PC-9 (cell line): Measurements from ENCODE around the gene TNFRSF14. TPM values are rescaled to one million over a fixed set of nuclear protein-coding genes. Genes with fewer than 3 reads are reported as not detected.

ENCODE experiments used
- BruUV-seq: library from RNA; stranded (reverse); fragments of 400-500 nt; replicated peaks from 2 replicates; lab custom pipeline; 2021; lab: Mats Ljungman, UMichigan
- CTCF ChIA-PET: fragments of 300-600 bp; sonication (Branson Sonifier 250); formaldehyde crosslinking; loops from one replicate; lab custom pipeline; 2022; ENCODE audit warnings: antibody characterized with exemption; lab: Charles Lee
- POLR2A ChIA-PET: fragments of 300-600 bp; sonication (Branson Sonifier 250); formaldehyde crosslinking; loops from one replicate; lab custom pipeline; 2022; ENCODE audit warnings: antibody characterized with exemption; ENCODE audit not compliant: unreplicated experiment; lab: Charles Lee
- DNase-seq, 2 experiments: peaks; one replicate each; pipeline versions ENCODE4 v3.0.0 to v3.0.0-alpha.2; 2015 to 2022; ENCODE audit warnings: mixed read lengths in 1 of 2
- H2AFZ ChIP-seq: fragments of 200-600 bp; sonication (generic); 2 replicates; pipeline ENCODE4 v1.8.1; 2017; ENCODE audit warnings: antibody characterized with exemption
- H3F3A ChIP-seq: fragments of 200-600 bp; sonication (generic); 2 replicates; pipeline ENCODE4 v1.8.1; 2017; ENCODE audit warnings: antibody characterized with exemption, mild to moderate bottlenecking, low read depth; ENCODE audit not compliant: insufficient read depth
- H3K27ac ChIP-seq: fragments of 200-600 bp; sonication (generic); 2 replicates; pipeline ENCODE4 v1.6.1; 2016; ENCODE audit warnings: mixed run types
- H3K27me3 ChIP-seq: fragments of 200-600 bp; sonication (generic); 2 replicates; pipeline ENCODE4 v1.6.1; 2016; ENCODE audit warnings: low read depth, mixed run types; ENCODE audit not compliant: insufficient read depth
- H3K36me3 ChIP-seq: fragments of 200-600 bp; sonication (generic); 2 replicates; pipeline ENCODE4 v1.6.1; 2016; ENCODE audit warnings: low read depth, mixed run types
- H3K4me1 ChIP-seq: fragments of 200-600 bp; sonication (generic); replicated peaks from 2 replicates; pipeline ENCODE4 v1.6.1; 2016; ENCODE audit warnings: mixed run types; ENCODE audit not compliant: insufficient read depth
- H3K4me2 ChIP-seq: fragments of 200-600 bp; sonication (generic); 2 replicates; pipeline ENCODE4 v1.6.1; 2017; ENCODE audit warnings: mixed run types
- H3K4me3 ChIP-seq: fragments of 200-600 bp; sonication (generic); 2 replicates; pipeline ENCODE4 v1.6.1; 2016; ENCODE audit warnings: mixed run types
- H3K79me2 ChIP-seq: fragments of 200-600 bp; sonication (generic); 2 replicates; pipeline ENCODE4 v1.6.1; 2017; ENCODE audit warnings: low read depth, mixed run types
- H3K9me2 ChIP-seq: fragments of 200-600 bp; sonication (generic); 2 replicates; pipeline ENCODE4 v1.8.1; 2017; ENCODE audit warnings: mild to moderate bottlenecking; ENCODE audit not compliant: insufficient read depth
- H3K9me3 ChIP-seq: fragments of 200-600 bp; sonication (generic); 2 replicates; pipeline ENCODE4 v1.8.1; 2016; ENCODE audit warnings: low read depth; ENCODE audit not compliant: insufficient read depth
- H4K20me1 ChIP-seq: fragments of 200-600 bp; sonication (generic); 2 replicates; pipeline ENCODE4 v1.8.1; 2017; ENCODE audit not compliant: insufficient read depth
- CTCF ChIP-seq: fragments of 200-600 bp; sonication (generic); conservative IDR thresholded peaks from 2 replicates; pipeline ENCODE4 v1.6.1; 2017; ENCODE audit warnings: mixed run types, antibody characterized with exemption, mild to moderate bottlenecking, moderate library complexity
- EZH2 ChIP-seq: fragments of 200-600 bp; sonication (generic); IDR thresholded peaks from 2 replicates; pipeline ENCODE4 v1.8.0; 2017; ENCODE audit warnings: antibody characterized with exemption, low read depth
- intact Hi-C: fragments of 100-400 bp; cut with micrococcal nuclease; formaldehyde crosslinking; loops from one replicate; pipeline ENCODE4 v1.10.0; 2022; ENCODE audit not compliant: unreplicated experiment
- total RNA-seq: library from RNA; stranded (reverse); gene quantifications from 2 replicates; pipeline ENCODE4 v1.2.3, GENCODE V29; 2021

Gene TNFRSF14
- total RNA-seq, 1 experiment from 2014 or later = 9.9 TPM

- BruUV-seq = no TSS peak
- Histone ChIP-seq H3K9me2 (no peaks in the 10 kb centered on the region), H3K27me3 (peaks cover 1% of the 10 kb centered on the region; the same call in 1 of the 2 replicates), H4K20me1 (no peaks in the 10 kb centered on the region), H3K4me3 (no peak overlapping the region), H3K4me2 (no peak overlapping the region), H3K9me3 (no peaks in the 10 kb centered on the region), H3F3A (no peaks in the 10 kb centered on the region), H3K27ac (no peak overlapping the region), H3K36me3 (no peaks in the 10 kb centered on the region), H3K4me1 (no peaks in the 10 kb centered on the region), H2AFZ (no peak overlapping the region), H3K79me2 (no peaks in the 10 kb centered on the region)
- ChIA-PET POLR2A (no interaction called here), CTCF (no interaction called here)
- DNase-seq = no peak
- TF ChIP-seq EZH2 (no peak), CTCF (no peak)
- intact Hi-C loops = no loop called here
These were observed 3.5 kb downstream of the TNFRSF14 start for GRCh38 chr1:2559509-2560298.

- intact Hi-C loops = no loop called here
- Histone ChIP-seq H3K4me1 (no peaks in the 10 kb centered on the region), H3K27me3 (peaks cover 9% of the 10 kb centered on the region), H3K79me2 (no peaks in the 10 kb centered on the region), H3K4me2 (no peak overlapping the region), H3K9me3 (no peaks in the 10 kb centered on the region), H2AFZ (no peak overlapping the region), H3F3A (no peaks in the 10 kb centered on the region), H3K9me2 (no peaks in the 10 kb centered on the region), H3K27ac (no peak overlapping the region), H3K36me3 (no peaks in the 10 kb centered on the region), H4K20me1 (no peaks in the 10 kb centered on the region), H3K4me3 (no peak overlapping the region)
- TF ChIP-seq CTCF (no peak), EZH2 (no peak)
- CTCF ChIA-PET = no interaction called here
- POLR2A ChIA-PET = no interaction called here
- no peak for DNase-seq
- no TSS peak for BruUV-seq
These were observed 4.3 kb downstream of the TNFRSF14 start for GRCh38 chr1:2560299-2561073.

- H3K4me3 ChIP-seq = no peak overlapping the region
- no peak for DNase-seq
- H3K9me2 ChIP-seq = no peaks in the 10 kb centered on the region
- no peak overlapping the region for H3K4me2 ChIP-seq
- no peaks in the 10 kb centered on the region for H3K4me1 ChIP-seq
- no peaks in the 10 kb centered on the region for H3K79me2 ChIP-seq
- H3K36me3 ChIP-seq = no peaks in the 10 kb centered on the region
- BruUV-seq = no TSS peak
- H4K20me1 ChIP-seq = no peaks in the 10 kb centered on the region
- CTCF ChIA-PET = no interaction called here
- intact Hi-C loops = no loop called here
- H3K27ac ChIP-seq = no peak overlapping the region
- H3F3A ChIP-seq = no peaks in the 10 kb centered on the region
- H2AFZ ChIP-seq = no peak overlapping the region
- H3K27me3 ChIP-seq = peaks cover 18% of the 10 kb centered on the region
- H3K9me3 ChIP-seq = no peaks in the 10 kb centered on the region
- POLR2A ChIA-PET = no interaction called here
- no peak for TF ChIP-seq CTCF
- TF ChIP-seq EZH2 = no peak
These were observed 5.3 kb downstream of the TNFRSF14 start for GRCh38 chr1:2561446-2561845.
